Activated CD4-positive, alpha-beta memory T cell treated with anti-CD3 and anti-CD28 coated beads, Interleukin-2, amount 10 ng/mL, durations not matched to agents 7 days and 5 days (primary cell): Measurements from ENCODE around the gene FMN1. TPM values are rescaled to one million over a fixed set of nuclear protein-coding genes. Genes with fewer than 3 reads are reported as not detected.

ENCODE experiments used
- CTCF ChIA-PET: fragments of 350-600 bp; sonication (Branson Sonifier 250); formaldehyde crosslinking; loops from one replicate; lab custom pipeline; 2021; ENCODE audit warnings: antibody characterized with exemption, inconsistent platforms; lab: Charles Lee
- POLR2A ChIA-PET: fragments of 350-600 bp; sonication (Branson Sonifier 250); formaldehyde crosslinking; loops from one replicate; lab custom pipeline; 2021; ENCODE audit warnings: antibody characterized with exemption; lab: Charles Lee
- DNase-seq: peaks from one replicate; pipeline ENCODE4 v3.0.0-alpha.2; 2020
- H3K27ac Mint-ChIP-seq: one replicate; pipeline ENCODE4 v1.8.0; 2021; ENCODE audit warnings: mild to moderate bottlenecking, mixed read lengths
- H3K27me3 Mint-ChIP-seq: one replicate; pipeline ENCODE4 v1.8.0; 2021; ENCODE audit warnings: mixed read lengths
- H3K36me3 Mint-ChIP-seq: one replicate; pipeline ENCODE4 v1.8.0; 2021; ENCODE audit warnings: low read depth, mixed read lengths
- H3K4me1 Mint-ChIP-seq: one replicate; pipeline ENCODE4 v1.8.0; 2021; ENCODE audit warnings: mixed read lengths
- H3K4me3 Mint-ChIP-seq: one replicate; pipeline ENCODE4 v1.8.0; 2021; ENCODE audit warnings: mild to moderate bottlenecking, mixed read lengths
- H3K9me3 Mint-ChIP-seq: one replicate; pipeline ENCODE4 v1.8.0; 2021; ENCODE audit warnings: mixed read lengths
- total RNA-seq, 2 experiments: library from RNA; stranded (reverse); gene quantifications; one replicate each; pipeline ENCODE4 v1.2.3, GENCODE V29; 2021

The FMN1 gene
- total RNA-seq, 2 experiments from 2014 or later = 0.03 to 0.15 TPM

GRCh38 chr15:32796856-32797255 lies 397.7 kb downstream of the FMN1 start:
- Mint-ChIP-seq H3K4me1 (no peaks in the 10 kb centered on the region), H3K27ac (no peak overlapping the region), H3K36me3 (no peaks in the 10 kb centered on the region), H3K4me3 (no peak overlapping the region), H3K27me3 (peaks cover 13% of the 10 kb centered on the region), H3K9me3 (no peaks in the 10 kb centered on the region)
- POLR2A ChIA-PET = no interaction called here
- DNase-seq = no peak
- CTCF ChIA-PET = no interaction called here

GRCh38 chr15:32794973-32795372 lies 399.5 kb downstream of the FMN1 start:
- POLR2A ChIA-PET = no interaction called here
- Mint-ChIP-seq H3K36me3 (no peaks in the 10 kb centered on the region), H3K4me3 (no peak overlapping the region), H3K9me3 (no peaks in the 10 kb centered on the region), H3K27ac (no peak overlapping the region), H3K4me1 (no peaks in the 10 kb centered on the region), H3K27me3 (peaks cover 10% of the 10 kb centered on the region)
- DNase-seq = no peak
- CTCF ChIA-PET = no interaction called here

- no peak for DNase-seq
- Mint-ChIP-seq H3K27me3 (peaks cover 3% of the 10 kb centered on the region), H3K4me1 (no peaks in the 10 kb centered on the region), H3K9me3 (no peaks in the 10 kb centered on the region), H3K27ac (no peak overlapping the region), H3K4me3 (no peak overlapping the region), H3K36me3 (no peaks in the 10 kb centered on the region)
- ChIA-PET CTCF (interaction anchor here (0.7 kb wide), 1 partner anchor 1920 kb away, joined by 5 read pairs; no protein-coding TSS in a partner anchor), POLR2A (no interaction called here)
Observed at GRCh38 chr15:32792436-32792835, 402.1 kb downstream of the FMN1 start.

- CTCF ChIA-PET = no interaction called here
Observed at GRCh38 chr15:32790352-32790999, 404.0 kb downstream of the FMN1 start.

GRCh38 chr15:32787949-32788348 lies 406.6 kb downstream of the FMN1 start:
- no peak overlapping the region for H3K4me3 Mint-ChIP-seq
- no peaks in the 10 kb centered on the region for H3K36me3 Mint-ChIP-seq
- H3K9me3 Mint-ChIP-seq = no peaks in the 10 kb centered on the region
- no peak for DNase-seq
- H3K27ac Mint-ChIP-seq = no peak overlapping the region
- H3K27me3 Mint-ChIP-seq = peaks cover 6% of the 10 kb centered on the region
- ChIA-PET CTCF (no interaction called here), POLR2A (no interaction called here)
- H3K4me1 Mint-ChIP-seq = no peaks in the 10 kb centered on the region

More at GRCh38 chr15:32790352-32790999, 404.0 kb downstream of the FMN1 start:
- no peak overlapping the region for H3K4me3 Mint-ChIP-seq
- no peak for DNase-seq
- no peaks in the 10 kb centered on the region for H3K4me1 Mint-ChIP-seq
- POLR2A ChIA-PET = no interaction called here
- peaks cover 3% of the 10 kb centered on the region for H3K27me3 Mint-ChIP-seq
- no peak overlapping the region for H3K27ac Mint-ChIP-seq
- no peaks in the 10 kb centered on the region for H3K9me3 Mint-ChIP-seq
- no peaks in the 10 kb centered on the region for H3K36me3 Mint-ChIP-seq

- Mint-ChIP-seq H3K9me3 (no peaks in the 10 kb centered on the region), H3K4me3 (no peak overlapping the region), H3K27ac (no peak overlapping the region), H3K27me3 (peaks cover 6% of the 10 kb centered on the region), H3K36me3 (no peaks in the 10 kb centered on the region), H3K4me1 (no peaks in the 10 kb centered on the region)
- DNase-seq = no peak
- CTCF ChIA-PET = no interaction called here
- POLR2A ChIA-PET = no interaction called here
Observed at GRCh38 chr15:32786906-32787305, 407.6 kb downstream of the FMN1 start.

- H3K27ac Mint-ChIP-seq = no peak overlapping the region
- ChIA-PET CTCF (no interaction called here), POLR2A (no interaction called here)
- no peaks in the 10 kb centered on the region for H3K36me3 Mint-ChIP-seq
- H3K4me1 Mint-ChIP-seq = no peaks in the 10 kb centered on the region
- H3K9me3 Mint-ChIP-seq = no peaks in the 10 kb centered on the region
- no peak overlapping the region for H3K4me3 Mint-ChIP-seq
- H3K27me3 Mint-ChIP-seq = peaks cover 7% of the 10 kb centered on the region
- DNase-seq = no peak
Observed at GRCh38 chr15:32784581-32784980, 409.9 kb downstream of the FMN1 start.

GRCh38 chr15:32781781-32782180 lies 412.7 kb downstream of the FMN1 start:
- no peak for DNase-seq
- ChIA-PET CTCF (no interaction called here), POLR2A (no interaction called here)
- H3K4me1 Mint-ChIP-seq = no peaks in the 10 kb centered on the region
- no peaks in the 10 kb centered on the region for H3K9me3 Mint-ChIP-seq
- H3K27ac Mint-ChIP-seq = no peak overlapping the region
- H3K4me3 Mint-ChIP-seq = no peak overlapping the region
- H3K36me3 Mint-ChIP-seq = no peaks in the 10 kb centered on the region
- peaks cover 7% of the 10 kb centered on the region for H3K27me3 Mint-ChIP-seq

GRCh38 chr15:32778391-32779176 lies 415.9 kb downstream of the FMN1 start:
- no peak overlapping the region for H3K4me3 Mint-ChIP-seq
- peaks cover 4% of the 10 kb centered on the region for H3K27me3 Mint-ChIP-seq
- H3K36me3 Mint-ChIP-seq = no peaks in the 10 kb centered on the region
- no peak overlapping the region for H3K27ac Mint-ChIP-seq
- H3K4me1 Mint-ChIP-seq = no peaks in the 10 kb centered on the region
- no peak for DNase-seq
- POLR2A ChIA-PET = no interaction called here
- no peaks in the 10 kb centered on the region for H3K9me3 Mint-ChIP-seq
- CTCF ChIA-PET = no interaction called here

GRCh38 chr15:32775103-32775502 lies 419.4 kb downstream of the FMN1 start:
- H3K27me3 Mint-ChIP-seq = peaks cover 3% of the 10 kb centered on the region
- ChIA-PET POLR2A (no interaction called here), CTCF (no interaction called here)
- no peak for DNase-seq
- no peak overlapping the region for H3K27ac Mint-ChIP-seq
- no peak overlapping the region for H3K4me3 Mint-ChIP-seq
- no peaks in the 10 kb centered on the region for H3K4me1 Mint-ChIP-seq
- H3K36me3 Mint-ChIP-seq = no peaks in the 10 kb centered on the region
- no peaks in the 10 kb centered on the region for H3K9me3 Mint-ChIP-seq

GRCh38 chr15:32774022-32774421 lies 420.5 kb downstream of the FMN1 start:
- ChIA-PET POLR2A (no interaction called here), CTCF (no interaction called here)
- no peaks in the 10 kb centered on the region for H3K36me3 Mint-ChIP-seq

GRCh38 chr15:32767236-32767635 lies 427.3 kb downstream of the FMN1 start:
- ChIA-PET CTCF (no interaction called here), POLR2A (no interaction called here)
- Mint-ChIP-seq H3K4me3 (no peak overlapping the region), H3K27ac (no peak overlapping the region), H3K4me1 (no peaks in the 10 kb centered on the region), H3K27me3 (peaks cover 6% of the 10 kb centered on the region), H3K36me3 (no peaks in the 10 kb centered on the region), H3K9me3 (no peaks in the 10 kb centered on the region)
- DNase-seq = no peak

More at GRCh38 chr15:32774022-32774421, 420.5 kb downstream of the FMN1 start:
- Mint-ChIP-seq H3K4me1 (no peaks in the 10 kb centered on the region), H3K9me3 (no peaks in the 10 kb centered on the region), H3K27ac (no peak overlapping the region), H3K27me3 (peaks cover 6% of the 10 kb centered on the region), H3K4me3 (no peak overlapping the region)
- no peak for DNase-seq

GRCh38 chr15:32766101-32766500 lies 428.4 kb downstream of the FMN1 start:
- Mint-ChIP-seq H3K4me1 (no peaks in the 10 kb centered on the region), H3K4me3 (no peak overlapping the region), H3K27ac (no peak overlapping the region), H3K27me3 (peaks cover 6% of the 10 kb centered on the region), H3K36me3 (no peaks in the 10 kb centered on the region), H3K9me3 (no peaks in the 10 kb centered on the region)
- DNase-seq = no peak
- ChIA-PET POLR2A (no interaction called here), CTCF (no interaction called here)

- ChIA-PET POLR2A (no interaction called here), CTCF (no interaction called here)
- no peak for DNase-seq
- no peaks in the 10 kb centered on the region for H3K9me3 Mint-ChIP-seq
- no peak overlapping the region for H3K4me3 Mint-ChIP-seq
- peaks cover 9% of the 10 kb centered on the region for H3K27me3 Mint-ChIP-seq
- H3K27ac Mint-ChIP-seq = no peak overlapping the region
- H3K36me3 Mint-ChIP-seq = no peaks in the 10 kb centered on the region
- no peaks in the 10 kb centered on the region for H3K4me1 Mint-ChIP-seq
Observed at GRCh38 chr15:32765236-32765635, 429.3 kb downstream of the FMN1 start.
